Adrenal gland (tissue), 5 donors: Measurements from ENCODE around the gene C16orf96.

Experiments used
- CTCF ChIP-seq, 6 experiments: fragments of 450-650 bp in 4 of 6; fragments of 200-600 bp in 2 of 6; sonication (generic) in 1 of 6; IDR thresholded peaks; 1 replicate in 5 of 6; 2 replicates in 1 of 6; pipeline versions ENCODE4 v1.5.1 to v1.8.0; 2016 to 2021; ENCODE audit warnings: antibody characterized with exemption in 6 of 6, mild to moderate bottlenecking in 2 of 6, moderate library complexity in 1 of 6
- POLR2A ChIP-seq, 2 donors: fragments of 450-650 bp; IDR thresholded peaks; one replicate each; pipeline ENCODE4 v1.6.1; 2017; ENCODE audit warnings: antibody characterized with exemption in 2 of 2, mild to moderate bottlenecking in 2 of 2, moderate library complexity in 1 of 2
- donor health status: DM: no; HTN: no; CAD: no.

DNA sequence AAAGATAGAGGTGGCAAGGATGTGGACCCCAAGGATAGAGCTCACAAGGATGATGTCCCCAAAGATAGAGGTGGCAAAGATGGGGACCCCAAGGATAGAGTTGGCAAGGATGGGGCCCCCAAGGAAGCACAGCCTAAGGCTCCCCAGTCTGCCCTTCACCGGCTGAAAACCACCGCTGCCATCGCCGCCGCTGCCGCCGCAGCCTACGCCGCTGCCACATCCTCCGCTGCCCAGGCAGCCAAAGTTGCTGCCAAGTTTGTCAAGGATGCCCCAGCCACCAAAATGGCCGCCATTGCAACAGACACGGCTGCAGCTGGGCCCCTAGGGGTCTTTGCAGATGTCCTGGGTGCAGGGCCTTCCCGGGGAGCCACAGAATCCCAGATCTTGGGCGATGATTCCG, 19.9 kb downstream of the C16orf96 start:
- TF ChIP-seq CTCF (IDR thresholded peaks at IDR 0.05) (no peak), POLR2A (IDR thresholded peaks at IDR 0.05) (no peak)
